Suprapubic skin (tissue), 4 donors: ENCODE measurements around the gene MYH11. TPM values are rescaled to one million over a fixed set of nuclear protein-coding genes. Genes with fewer than 3 reads are reported as not detected.

ENCODE experiments used
- DNase-seq, 2 donors: peaks; one replicate each; pipeline ENCODE4 v3.0.0-alpha.2; 2019; ENCODE audit warnings: low spot score in 2 of 2
- H3K27ac ChIP-seq: fragments of 200-600 bp; sonication (generic); one replicate; pipeline ENCODE4 v1.5.1; 2019
- H3K27me3 ChIP-seq: fragments of 200-600 bp; sonication (generic); one replicate; pipeline ENCODE4 v1.5.1; 2019
- H3K36me3 ChIP-seq: fragments of 200-600 bp; sonication (generic); one replicate; pipeline ENCODE4 v1.5.1; 2019
- H3K4me1 ChIP-seq: fragments of 200-600 bp; sonication (generic); one replicate; pipeline ENCODE4 v1.5.1; 2019
- H3K4me3 ChIP-seq: fragments of 200-600 bp; sonication (generic); one replicate; pipeline ENCODE4 v1.5.1; 2019; ENCODE audit warnings: mild to moderate bottlenecking
- H3K9me3 ChIP-seq: fragments of 200-600 bp; sonication (generic); one replicate; pipeline ENCODE4 v1.5.1; 2019
- EP300 ChIP-seq: sonication (generic); formaldehyde crosslinking; IDR thresholded peaks from one replicate; pipeline ENCODE4 v1.6.1; 2017; ENCODE audit warnings: antibody characterized with exemption
- POLR2A ChIP-seq, 2 donors: fragments of 450-650 bp; IDR thresholded peaks; one replicate each; pipeline ENCODE4 v1.6.1; 2017; ENCODE audit warnings: antibody characterized with exemption in 2 of 2, mild to moderate bottlenecking in 2 of 2, moderate library complexity in 2 of 2
- POLR2AphosphoS5 ChIP-seq, 3 donors: sonication (generic); formaldehyde crosslinking; IDR thresholded peaks; one replicate each; pipeline ENCODE4 v1.6.1; 2017; ENCODE audit warnings: antibody characterized with exemption in 3 of 3
- WGBS: methylation state at CpG from one replicate; pipeline ENCODE4 v1.1.5; 2018; 5-methylcytosine and 5-hydroxymethylcytosine counted together
- total RNA-seq, 4 donors: library from RNA; depleted of rRNA; stranded (reverse); fragments of >200 nt; gene quantifications; one replicate each; pipeline ENCODE4 v1.1.0, GENCODE V29; 2016
- TF ChIP-seq, protein P1 (sequence below), 2 donors: fragments of 200-600 bp in 1 of 2; fragments of 450-650 bp in 1 of 2; sonication (generic) in 1 of 2; IDR thresholded peaks; one replicate each; pipeline ENCODE4 v1.5.1; 2016 to 2019; ENCODE audit warnings: antibody characterized with exemption in 2 of 2, mild to moderate bottlenecking in 1 of 2, moderate library complexity in 1 of 2

The MYH11 gene
- total RNA-seq, 4 donors from 2014 or later = 24.2 to 54.8 (median 36.0) TPM

DNA sequence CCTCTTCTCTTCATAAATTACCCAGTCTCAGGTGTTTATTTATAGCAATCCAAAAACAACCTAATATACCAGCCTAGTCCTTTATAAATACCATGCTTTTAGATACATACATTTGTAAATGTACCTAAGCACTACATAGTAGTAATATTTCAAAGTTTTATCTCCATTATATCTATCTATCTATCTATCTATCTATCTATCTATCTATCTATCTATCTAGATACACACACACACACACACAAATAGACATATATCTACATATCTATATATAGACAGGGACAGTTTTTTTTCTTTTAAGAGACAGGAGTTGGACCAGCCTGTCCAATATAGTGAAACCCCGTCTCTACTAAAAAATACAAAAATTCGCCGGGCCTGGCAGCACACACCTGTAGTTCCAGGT is 25.7 kb upstream of the MYH11 start:
- Histone ChIP-seq H3K27ac (no peak overlapping the region), H3K4me1 (peaks cover 24% of the 10 kb centered on the region), H3K27me3 (no peaks in the 10 kb centered on the region), H3K36me3 (peaks cover 38% of the 10 kb centered on the region), H3K4me3 (no peak overlapping the region), H3K9me3 (no peaks in the 10 kb centered on the region)
- 99% methylated on average over 3 of the region's 3 CpGs for WGBS
- TF ChIP-seq EP300 (no peak), POLR2A (IDR thresholded peaks at IDR 0.05) (no peak), POLR2AphosphoS5 (IDR thresholded peaks at IDR 0.05) (no peak)
- TF ChIP-seq, protein P1, sequence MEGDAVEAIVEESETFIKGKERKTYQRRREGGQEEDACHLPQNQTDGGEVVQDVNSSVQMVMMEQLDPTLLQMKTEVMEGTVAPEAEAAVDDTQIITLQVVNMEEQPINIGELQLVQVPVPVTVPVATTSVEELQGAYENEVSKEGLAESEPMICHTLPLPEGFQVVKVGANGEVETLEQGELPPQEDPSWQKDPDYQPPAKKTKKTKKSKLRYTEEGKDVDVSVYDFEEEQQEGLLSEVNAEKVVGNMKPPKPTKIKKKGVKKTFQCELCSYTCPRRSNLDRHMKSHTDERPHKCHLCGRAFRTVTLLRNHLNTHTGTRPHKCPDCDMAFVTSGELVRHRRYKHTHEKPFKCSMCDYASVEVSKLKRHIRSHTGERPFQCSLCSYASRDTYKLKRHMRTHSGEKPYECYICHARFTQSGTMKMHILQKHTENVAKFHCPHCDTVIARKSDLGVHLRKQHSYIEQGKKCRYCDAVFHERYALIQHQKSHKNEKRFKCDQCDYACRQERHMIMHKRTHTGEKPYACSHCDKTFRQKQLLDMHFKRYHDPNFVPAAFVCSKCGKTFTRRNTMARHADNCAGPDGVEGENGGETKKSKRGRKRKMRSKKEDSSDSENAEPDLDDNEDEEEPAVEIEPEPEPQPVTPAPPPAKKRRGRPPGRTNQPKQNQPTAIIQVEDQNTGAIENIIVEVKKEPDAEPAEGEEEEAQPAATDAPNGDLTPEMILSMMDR (IDR thresholded peaks at IDR 0.05) = no peak
- DNase-seq = no peak

GRCh38 chr16:15881794-15882379 is 25.1 kb upstream of the MYH11 start:
- WGBS = 90% methylated on average over 13 of the region's 13 CpGs
- Histone ChIP-seq H3K27me3 (no peaks in the 10 kb centered on the region), H3K9me3 (no peaks in the 10 kb centered on the region), H3K4me1 (peaks cover 17% of the 10 kb centered on the region), H3K36me3 (peaks cover 39% of the 10 kb centered on the region), H3K4me3 (no peak overlapping the region), H3K27ac (no peak overlapping the region)
- DNase-seq = peak in 1 of 2 donors; percentile 59
- TF ChIP-seq EP300 (no peak), POLR2AphosphoS5 (IDR thresholded peaks at IDR 0.05) (no peak)
- TF ChIP-seq, protein P1 (IDR thresholded peaks at IDR 0.05) = no peak

- no peak overlapping the region for H3K4me3 ChIP-seq
- H3K36me3 ChIP-seq = peaks cover 39% of the 10 kb centered on the region
- TF ChIP-seq POLR2AphosphoS5 (IDR thresholded peaks at IDR 0.05) (no peak), EP300 (no peak), POLR2A (IDR thresholded peaks at IDR 0.05) (no peak)
- TF ChIP-seq, protein P1 (IDR thresholded peaks at IDR 0.05) = no peak
- no peaks in the 10 kb centered on the region for H3K27me3 ChIP-seq
- H3K9me3 ChIP-seq = no peaks in the 10 kb centered on the region
- 73% methylated on average over 5 of the region's 5 CpGs for WGBS
- H3K4me1 ChIP-seq = peaks cover 5% of the 10 kb centered on the region
- H3K27ac ChIP-seq = no peak overlapping the region
- DNase-seq = no peak
Measured at GRCh38 chr16:15880434-15881308, 23.8 kb upstream of the MYH11 start.

GRCh38 chr16:15879255-15879811 is 22.5 kb upstream of the MYH11 start:
- H3K4me1 ChIP-seq = peaks cover 13% of the 10 kb centered on the region
- WGBS = 84% methylated on average over 2 of the region's 2 CpGs
- DNase-seq = no peak
- H3K27ac ChIP-seq = no peak overlapping the region
- H3K9me3 ChIP-seq = no peaks in the 10 kb centered on the region
- peaks cover 39% of the 10 kb centered on the region for H3K36me3 ChIP-seq
- no peaks in the 10 kb centered on the region for H3K27me3 ChIP-seq
- H3K4me3 ChIP-seq = no peak overlapping the region
- TF ChIP-seq POLR2AphosphoS5 (IDR thresholded peaks at IDR 0.05) (no peak), EP300 (no peak), POLR2A (IDR thresholded peaks at IDR 0.05) (no peak)
- TF ChIP-seq, protein P1 (IDR thresholded peaks at IDR 0.05) = no peak

DNA sequence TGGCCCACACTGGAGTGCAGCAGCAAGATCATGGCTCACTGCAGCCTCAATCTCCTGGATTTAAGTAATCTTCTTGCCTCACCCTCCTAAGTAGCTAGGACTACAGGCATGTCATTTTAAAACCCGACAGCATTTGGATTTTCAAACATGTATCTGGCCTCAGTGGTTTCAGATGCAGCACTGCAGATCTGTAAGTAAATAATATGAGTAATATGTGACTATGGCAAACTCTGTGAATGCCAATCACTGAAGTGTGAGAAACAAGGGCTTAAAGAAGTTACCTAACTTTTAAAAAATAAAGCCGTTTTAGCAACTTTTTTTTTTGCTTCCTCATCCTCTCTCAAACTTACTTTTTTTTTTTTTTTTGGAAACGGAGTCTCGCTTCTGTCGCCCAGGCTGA is 19.7 kb upstream of the MYH11 start:
- no peak for DNase-seq
- Histone ChIP-seq H3K27me3 (no peaks in the 10 kb centered on the region), H3K4me1 (peaks cover 13% of the 10 kb centered on the region), H3K36me3 (peaks cover 30% of the 10 kb centered on the region), H3K4me3 (no peak overlapping the region), H3K27ac (no peak overlapping the region), H3K9me3 (no peaks in the 10 kb centered on the region)
- TF ChIP-seq EP300 (no peak), POLR2A (IDR thresholded peaks at IDR 0.05) (no peak), POLR2AphosphoS5 (IDR thresholded peaks at IDR 0.05) (no peak)
- TF ChIP-seq, protein P1 (IDR thresholded peaks at IDR 0.05) = no peak
- WGBS = 91% methylated on average over 5 of the region's 5 CpGs
